K562 (cell line): ENCODE data around the gene CLDND2. TPM values are rescaled to one million over a fixed set of nuclear protein-coding genes. Genes with fewer than 3 reads are reported as not detected.

Experiments used
- ARNT ChIP-seq, 2 experiments: fragments of 450-650 bp; IDR thresholded peaks; 2 replicates each; pipeline ENCODE4 v1.6.1; 2016; ENCODE audit warnings: mild to moderate bottlenecking in 1 of 2
- BRD4 ChIP-seq: fragments of 200-600 bp; sonication (generic); IDR thresholded peaks from 2 replicates; pipeline ENCODE4 v1.6.1; 2017; ENCODE audit warnings: inconsistent platforms
- CAMTA2 ChIP-seq: fragments of 250-450 bp; sonication (Bioruptor Pico); conservative IDR thresholded peaks from 2 replicates; pipeline ENCODE4 v1.5.1; 2022
- CTCF ChIP-seq, 3 experiments: IDR thresholded peaks in 2 of 3; conservative IDR thresholded peaks in 1 of 3; 2 replicates each; pipeline ENCODE4 v1.5.1; 2011 to 2012; ENCODE audit warnings: low read length in 3 of 3, mild to moderate bottlenecking in 3 of 3, control low read depth in 2 of 3, improper control_type of control experiment in 1 of 3, inconsistent platforms in 1 of 3, low read depth in 1 of 3, mixed read lengths in 1 of 3, moderate library complexity in 1 of 3; ENCODE audit not compliant: insufficient read depth in 2 of 3
- EGR1 ChIP-seq: fragments of 450-650 bp; conservative IDR thresholded peaks from 2 replicates; pipeline ENCODE4 v1.6.1; 2017; ENCODE audit warnings: mild to moderate bottlenecking
- HNRNPLL ChIP-seq: fragments of 200-400 bp; formaldehyde crosslinking; IDR thresholded peaks from 2 replicates; pipeline ENCODE4 v1.6.1; 2017; ENCODE audit warnings: low read length, low read depth, mild to moderate bottlenecking; ENCODE audit not compliant: poor library complexity, severe bottlenecking
- ZBTB33 ChIP-seq: sonication (generic); formaldehyde crosslinking; IDR thresholded peaks from 2 replicates; pipeline ENCODE4 v1.8.1; 2023; ENCODE audit warnings: mild to moderate bottlenecking, missing genetic modification reagents
- ZBTB8A ChIP-seq: fragments of 450-650 bp; IDR thresholded peaks from 2 replicates; pipeline ENCODE4 v1.6.1; 2018; ENCODE audit warnings: mild to moderate bottlenecking, moderate library complexity; ENCODE audit not compliant: partially characterized antibody
- ZC3H4 ChIP-seq: sonication (generic); formaldehyde crosslinking; IDR thresholded peaks from 2 replicates; pipeline ENCODE4 v1.9.0; 2021; ENCODE audit warnings: missing genetic modification reagents, borderline replicate concordance
- ZNF24 ChIP-seq: fragments of 450-650 bp; IDR thresholded peaks from 2 replicates; pipeline ENCODE4 v1.6.1; 2016
- ZNF449 ChIP-seq: fragments of 250-450 bp; sonication (Bioruptor Pico); IDR thresholded peaks from 2 replicates; pipeline ENCODE4 v1.8.0; 2022; ENCODE audit warnings: moderate library complexity, mild to moderate bottlenecking, inconsistent platforms
- polyA plus RNA-seq, 8 experiments: library from polyadenylated mRNA; depleted of rRNA in 4 of 8; stranded (reverse) in 5 of 8; unstranded in 3 of 8; fragments of >200 nt; fragmentation: Nextera tagmentation in 2 of 8; fragmentation: Illumina TruSeq in 1 of 8; extraction: Ambion mirVana in 2 of 8; extraction: Trizol in 1 of 8; gene quantifications; 2 replicates each; pipeline versions ENCODE4 v1.2.1 to v1.2.3, GENCODE V29; 2011 to 2014; ENCODE audit warnings: inconsistent platforms in 1 of 8, missing spikeins in 1 of 8
- total RNA-seq, 7 experiments: library from RNA; depleted of rRNA in 6 of 7; stranded (reverse); fragments of >200 nt in 6 of 7; fragmentation: Illumina TruSeq in 2 of 7; extraction: Trizol in 2 of 7; gene quantifications; 2 replicates each; pipeline versions ENCODE4 v1.2.1 to v1.2.3, GENCODE V29; 2011 to 2021; ENCODE audit warnings: low replicate concordance in 1 of 7

Gene CLDND2
- total and polyA plus RNA-seq, 9 of the 15 experiments (the other 6 are each of a cell fraction or from before 2014, with no cell fraction given), result 0.45 to 4.0 (median 1.2) TPM; not detected in 3

- TF ChIP-seq ZBTB33 (CRISPR knock-in tag) (peak; percentile 20; the same call in 1 of the 2 replicates), ZBTB8A (no peak), ZNF24 (no peak), CTCF (IDR thresholded peaks at IDR 0.05 in 2 of 3, conservative IDR thresholded peaks at IDR 0.05 in 1 of 3; ENCODE audit: insufficient read depth in 2 of 3, low read depth in 1 of 3, low read length in 3 of 3) (peak; percentile 30 to 64 (median 48); a peak in 4 of 6 replicates), EGR1 (0 out of 2 replicates have a peak, but pooled peaks have one; percentile 1), ZNF449 (CRISPR knock-in tag) (no peak), HNRNPLL (peak; percentile 46), ARNT (IDR thresholded peaks at IDR 0.05) (no peak), BRD4 (no peak), ZC3H4 (CRISPR knock-in tag) (no peak), CAMTA2 (CRISPR knock-in tag) (no peak)
Measured at GRCh38 chr19:51327066-51328001, 41.5 kb downstream of the CLDND2 start (continued).
